H9 (cell line): ENCODE results near the gene KIF7. TPM values are rescaled to one million over a fixed set of nuclear protein-coding genes. Genes with fewer than 3 reads are reported as not detected.

Experiments used
- DNase-seq: peaks from one replicate; pipeline ENCODE4 v3.0.0-alpha.2; 2017
- H2AFZ ChIP-seq: one replicate; pipeline ENCODE4 v1.6.1; 2013; ENCODE audit warnings: mild to moderate bottlenecking, low read length, control low read depth, moderate library complexity
- H2AK5ac ChIP-seq: 2 replicates; pipeline ENCODE4 v1.6.1; 2013; ENCODE audit warnings: low read length, control low read depth, mixed read lengths; ENCODE audit not compliant: insufficient read length
- H2BK120ac ChIP-seq: one replicate; pipeline ENCODE4 v1.6.1; 2013; ENCODE audit warnings: low read depth, mild to moderate bottlenecking, low read length, control low read depth, inconsistent platforms; ENCODE audit not compliant: poor library complexity, severe bottlenecking
- H2BK12ac ChIP-seq: 2 replicates; pipeline ENCODE4 v1.6.1; 2013; ENCODE audit warnings: low read length, control low read depth, mixed read lengths, low read depth; ENCODE audit not compliant: insufficient read length
- H2BK15ac ChIP-seq: 2 replicates; pipeline ENCODE4 v1.6.1; 2013; ENCODE audit warnings: low read depth, low read length, control low read depth
- H2BK20ac ChIP-seq: one replicate; pipeline ENCODE4 v1.6.1; 2013; ENCODE audit warnings: low read depth, mild to moderate bottlenecking, low read length, control low read depth, inconsistent platforms; ENCODE audit not compliant: poor library complexity, severe bottlenecking
- H2BK5ac ChIP-seq: 2 replicates; pipeline ENCODE4 v1.6.1; 2013; ENCODE audit warnings: low read length, control low read depth, mixed read lengths; ENCODE audit not compliant: insufficient read length
- H3K14ac ChIP-seq: 2 replicates; pipeline ENCODE4 v1.6.1; 2013; ENCODE audit warnings: low read length, control low read depth; ENCODE audit not compliant: insufficient read depth
- H3K18ac ChIP-seq: 2 replicates; pipeline ENCODE4 v1.6.1; 2013; ENCODE audit warnings: low read depth, mild to moderate bottlenecking, mixed read lengths, low read length, control low read depth; ENCODE audit not compliant: insufficient read length
- H3K23ac ChIP-seq: 2 replicates; pipeline ENCODE4 v1.6.1; 2013; ENCODE audit warnings: low read length, control low read depth, mixed read lengths, low read depth; ENCODE audit not compliant: insufficient read length
- H3K23me2 ChIP-seq: 2 replicates; pipeline ENCODE4 v1.6.1; 2013; ENCODE audit warnings: low read depth, mild to moderate bottlenecking, mixed read lengths, low read length, control low read depth; ENCODE audit not compliant: insufficient read length, poor library complexity, severe bottlenecking
- H3K27ac ChIP-seq: 2 replicates; pipeline ENCODE4 v1.5.1; 2013; ENCODE audit warnings: low read length, control low read depth, mixed read lengths, low read depth; ENCODE audit not compliant: insufficient read length
- H3K27me3 ChIP-seq: 2 replicates; pipeline ENCODE4 v1.6.1; 2013; ENCODE audit warnings: low read length, control low read depth, inconsistent platforms; ENCODE audit not compliant: insufficient read depth
- H3K4ac ChIP-seq: 2 replicates; pipeline ENCODE4 v1.6.1; 2013; ENCODE audit warnings: low read depth, mild to moderate bottlenecking, control low read depth, inconsistent platforms, low read length, moderate library complexity
- H3K4me1 ChIP-seq: 2 replicates; pipeline ENCODE4 v1.6.1; 2013; ENCODE audit warnings: low read length, control low read depth, inconsistent platforms; ENCODE audit not compliant: insufficient read depth
- H3K4me2 ChIP-seq: 2 replicates; pipeline ENCODE4 v1.6.1; 2013; ENCODE audit warnings: low read length, control low read depth, mixed read lengths; ENCODE audit not compliant: insufficient read length, insufficient read depth
- H3K56ac ChIP-seq: 2 replicates; pipeline ENCODE4 v1.6.1; 2013; ENCODE audit warnings: low read depth, mild to moderate bottlenecking, mixed read lengths, low read length, control low read depth; ENCODE audit not compliant: insufficient read length
- H3K79me1 ChIP-seq: 2 replicates; pipeline ENCODE4 v1.6.1; 2013; ENCODE audit warnings: low read depth, mild to moderate bottlenecking, moderate library complexity, low read length, control low read depth, inconsistent platforms; ENCODE audit not compliant: insufficient read depth, poor library complexity, severe bottlenecking
- H3K79me2 ChIP-seq: 2 replicates; pipeline ENCODE4 v1.6.1; 2013; ENCODE audit warnings: low read length, control low read depth, inconsistent platforms; ENCODE audit not compliant: insufficient read depth
- H3K9ac ChIP-seq: 2 replicates; pipeline ENCODE4 v1.6.1; 2013; ENCODE audit warnings: low read length, control low read depth, mixed read lengths; ENCODE audit not compliant: insufficient read length; ENCODE audit errors: extremely low read depth
- H3K9me3 ChIP-seq: one replicate; pipeline ENCODE4 v1.6.1; 2013; ENCODE audit warnings: low read depth, low read length, inconsistent platforms; ENCODE audit not compliant: control insufficient read depth
- H3T11ph ChIP-seq: one replicate; pipeline ENCODE4 v1.6.1; 2013; ENCODE audit warnings: mild to moderate bottlenecking, low read length, control low read depth, inconsistent platforms
- H4K20me1 ChIP-seq: one replicate; pipeline ENCODE4 v1.6.1; 2013; ENCODE audit not compliant: control insufficient read depth, insufficient read length, insufficient read depth
- H4K5ac ChIP-seq: 2 replicates; pipeline ENCODE4 v1.6.1; 2013; ENCODE audit warnings: low read depth, mild to moderate bottlenecking, mixed read lengths, low read length, control low read depth; ENCODE audit not compliant: insufficient read length
- H4K8ac ChIP-seq: replicated peaks from 2 replicates; pipeline ENCODE4 v1.6.1; 2013; ENCODE audit warnings: low read length, control low read depth, mixed read lengths, low read depth; ENCODE audit not compliant: insufficient read length
- H4K91ac ChIP-seq: 2 replicates; pipeline ENCODE4 v1.6.1; 2013; ENCODE audit warnings: low read depth, mild to moderate bottlenecking, moderate library complexity, mixed read lengths, low read length, control low read depth; ENCODE audit not compliant: insufficient read length
- H3K27ac Mint-ChIP-seq, 3 experiments: 2 replicates in 2 of 3; 3 replicates in 1 of 3; pipeline ENCODE4 v1.8.0; 2020 to 2021; ENCODE audit warnings: mixed read lengths in 3 of 3, mild to moderate bottlenecking in 1 of 3, moderate library complexity in 1 of 3
- H3K27me3 Mint-ChIP-seq: 2 replicates; pipeline ENCODE4 v1.8.0; 2021; ENCODE audit warnings: low read depth, mild to moderate bottlenecking, moderate library complexity, mixed read lengths
- H3K36me3 Mint-ChIP-seq, 3 experiments: 2 replicates in 2 of 3; 3 replicates in 1 of 3; pipeline ENCODE4 v1.8.0; 2020 to 2021; ENCODE audit warnings: low read depth in 3 of 3, mixed read lengths in 3 of 3; ENCODE audit not compliant: insufficient read depth in 1 of 3
- H3K4me1 Mint-ChIP-seq, 2 experiments: 2 replicates each; pipeline ENCODE4 v1.8.0; 2020; ENCODE audit warnings: mixed read lengths in 2 of 2
- H3K4me3 Mint-ChIP-seq, 2 experiments: 2 replicates in 1 of 2; 3 replicates in 1 of 2; pipeline ENCODE4 v1.8.0; 2020 to 2021; ENCODE audit warnings: mild to moderate bottlenecking in 2 of 2, mixed read lengths in 2 of 2, moderate library complexity in 1 of 2
- H3K9me3 Mint-ChIP-seq, 2 experiments: 2 replicates in 1 of 2; 3 replicates in 1 of 2; pipeline ENCODE4 v1.8.0; 2020; ENCODE audit warnings: mild to moderate bottlenecking in 2 of 2, mixed read lengths in 2 of 2, moderate library complexity in 1 of 2
- CTCF ChIP-seq: fragments of 200-600 bp; sonication (generic); conservative IDR thresholded peaks from 3 replicates; pipeline ENCODE4 v1.8.0; 2021; ENCODE audit warnings: antibody characterized with exemption, mild to moderate bottlenecking
- WGBS: extraction: QIAGEN DNeasy Blood & Tissue Kit; methylation state at CpG from one replicate; pipeline ENCODE4 v1.1.7; 2013; ENCODE audit warnings: missing lambda C conversion rate, low lambda C conversion rate, mixed read lengths; ENCODE audit not compliant: insufficient read length; ENCODE audit errors: extremely low coverage; 5-methylcytosine and 5-hydroxymethylcytosine counted together
- total RNA-seq: library from RNA; stranded (reverse); gene quantifications from 2 replicates; pipeline ENCODE4 v1.2.1, GENCODE V29; 2021

KIF7 gene
- total RNA-seq, 1 experiment from 2014 or later = 22.0 TPM

GRCh38 chr15:89660556-89660955 is 5.3 kb upstream of the KIF7 start:
- Histone ChIP-seq H3T11ph (no peak overlapping the region), H4K8ac (no peak overlapping the region), H3K9me3 (no peaks in the 10 kb centered on the region), H2BK15ac (no peak overlapping the region), H3K9ac (no peak overlapping the region), H3K4me1 (no peaks in the 10 kb centered on the region), H2BK12ac (no peak overlapping the region), H4K91ac (no peak overlapping the region), H3K56ac (no peak overlapping the region), H3K79me1 (no peaks in the 10 kb centered on the region), H2BK20ac (no peak overlapping the region), H3K27me3 (no peaks in the 10 kb centered on the region; the same call in 1 of the 2 replicates), H3K4ac (no peak overlapping the region), H2AFZ (no peak overlapping the region), H2BK5ac (no peak overlapping the region), H4K20me1 (no peaks in the 10 kb centered on the region), H3K23me2 (no peaks in the 10 kb centered on the region), H3K4me2 (no peak overlapping the region), H4K5ac (no peak overlapping the region), H3K18ac (no peak overlapping the region), H3K79me2 (no peaks in the 10 kb centered on the region), H3K23ac (no peak overlapping the region), H3K14ac (no peak overlapping the region), H2AK5ac (no peak overlapping the region), H2BK120ac (no peak overlapping the region), H3K27ac (no peak overlapping the region)
- Mint-ChIP-seq H3K27ac (no peak overlapping the region), H3K36me3 (no peaks in the 10 kb centered on the region), H3K9me3 (no peaks in the 10 kb centered on the region), H3K4me3 (no peak overlapping the region), H3K27me3 (peaks cover 49% of the 10 kb centered on the region), H3K4me1 (peaks cover 9 to 18% of the 10 kb centered on the region in 2 experiments)
- DNase-seq = no peak
- no CpG with 5 or more reads among the region's 2 CpGs for WGBS
- no peak for TF ChIP-seq CTCF
